IPS DF 4.7 (cell line): ENCODE data around the gene BABAM2.

Experiments
- DNase-seq: peaks from one replicate; pipeline ENCODE4 v3.0.0-alpha.2; 2013; ENCODE audit warnings: low spot score; ENCODE audit errors: extremely low read depth

BABAM2 gene

GRCh38 chr2:28354920-28355520, 464.5 kb downstream of the BABAM2 start:
- DNase-seq, result no peak

- DNase-seq, result no peak
Observed at GRCh38 chr2:28355521-28356094, 465.1 kb downstream of the BABAM2 start.

GRCh38 chr2:28356095-28356911, 465.8 kb downstream of the BABAM2 start:
- no peak for DNase-seq

GRCh38 chr2:28357055-28357454, 466.5 kb downstream of the BABAM2 start:
- DNase-seq, result no peak

- no peak for DNase-seq
Observed at GRCh38 chr2:28357948-28358667, 467.6 kb downstream of the BABAM2 start.

- DNase-seq, result no peak
Observed at GRCh38 chr2:28358668-28359201, 468.2 kb downstream of the BABAM2 start.

- no peak for DNase-seq
Observed at GRCh38 chr2:28359222-28360057, 468.9 kb downstream of the BABAM2 start.

GRCh38 chr2:28360058-28360717, 469.7 kb downstream of the BABAM2 start:
- no peak for DNase-seq

- no peak for DNase-seq
Observed at GRCh38 chr2:28360718-28361293, 470.3 kb downstream of the BABAM2 start.

GRCh38 chr2:28361991-28362710, 471.6 kb downstream of the BABAM2 start:
- DNase-seq, result no peak

- no peak for DNase-seq
Observed at GRCh38 chr2:28362991-28363521, 472.5 kb downstream of the BABAM2 start.

GRCh38 chr2:28363686-28364280, 473.3 kb downstream of the BABAM2 start:
- DNase-seq, result no peak

- DNase-seq, result no peak
Observed at GRCh38 chr2:28364610-28365009, 474.1 kb downstream of the BABAM2 start.

- no peak for DNase-seq
Observed at GRCh38 chr2:28365158-28365557, 474.6 kb downstream of the BABAM2 start.

GRCh38 chr2:28366149-28366495, 475.6 kb downstream of the BABAM2 start:
- no peak for DNase-seq

- DNase-seq, result no peak
Observed at GRCh38 chr2:28366496-28367282, 476.2 kb downstream of the BABAM2 start.

- DNase-seq, result no peak
Observed at GRCh38 chr2:28367667-28368356, 477.3 kb downstream of the BABAM2 start.
